IPS-18a (cell line): Measurements from ENCODE around the gene MYRF.

Experiments used
- H3K27ac ChIP-seq: one replicate; pipeline ENCODE4 v1.5.1; 2013; ENCODE audit warnings: low read length
- H3K27me3 ChIP-seq: one replicate; pipeline ENCODE4 v1.6.1; 2013; ENCODE audit warnings: mild to moderate bottlenecking, low read length; ENCODE audit not compliant: control insufficient read depth, insufficient read depth
- H3K36me3 ChIP-seq: one replicate; pipeline ENCODE4 v1.6.1; 2013; ENCODE audit warnings: low read depth, low read length; ENCODE audit not compliant: control insufficient read depth
- H3K4me1 ChIP-seq: one replicate; pipeline ENCODE4 v1.6.1; 2013; ENCODE audit warnings: low read depth, low read length; ENCODE audit not compliant: control insufficient read depth
- H3K4me3 ChIP-seq: one replicate; pipeline ENCODE4 v1.5.1; 2013; ENCODE audit warnings: low read length
- H3K9ac ChIP-seq: one replicate; pipeline ENCODE4 v1.6.1; 2013; ENCODE audit warnings: mild to moderate bottlenecking, low read length, moderate library complexity
- H3K9me3 ChIP-seq: one replicate; pipeline ENCODE4 v1.6.1; 2013; ENCODE audit warnings: low read depth, low read length; ENCODE audit not compliant: control insufficient read depth

The MYRF gene

DNA sequence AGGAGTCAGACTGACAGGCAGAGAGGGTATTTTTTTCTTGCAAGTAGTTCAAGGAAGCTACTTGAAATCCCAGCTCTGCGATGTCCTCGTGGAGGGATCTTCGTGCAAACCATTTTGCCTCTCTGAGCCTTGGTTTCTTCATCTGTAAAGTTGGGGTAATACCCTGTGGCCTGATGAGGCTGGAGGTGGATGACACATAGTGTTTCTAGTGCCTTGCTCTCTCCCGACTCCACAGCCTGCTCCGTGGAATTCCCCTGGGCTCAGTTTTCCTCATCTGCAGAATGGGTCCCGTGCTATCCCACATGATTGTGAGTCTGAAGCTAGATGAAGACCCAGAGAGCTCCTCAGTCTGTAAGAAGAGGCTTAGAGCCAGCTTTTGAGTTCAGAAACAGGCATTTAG, 39.6 kb upstream of the MYRF start:
- no peaks in the 10 kb centered on the region for H3K9me3 ChIP-seq
- no peaks in the 10 kb centered on the region for H3K27me3 ChIP-seq

GRCh38 chr11:61713464-61713863, 39.0 kb upstream of the MYRF start:
- Histone ChIP-seq H3K27ac (no peak overlapping the region), H3K4me1 (peaks cover 29% of the 10 kb centered on the region), H3K4me3 (no peak overlapping the region), H3K9me3 (no peaks in the 10 kb centered on the region), H3K9ac (no peak overlapping the region), H3K27me3 (no peaks in the 10 kb centered on the region), H3K36me3 (no peaks in the 10 kb centered on the region)

More for the DNA sequence above, 39.6 kb upstream of the MYRF start:
- H3K4me3 ChIP-seq, result no peak overlapping the region
- no peaks in the 10 kb centered on the region for H3K36me3 ChIP-seq
- peaks cover 25% of the 10 kb centered on the region for H3K4me1 ChIP-seq
- no peak overlapping the region for H3K27ac ChIP-seq
- H3K9ac ChIP-seq, result no peak overlapping the region

GRCh38 chr11:61713906-61714305, 38.5 kb upstream of the MYRF start:
- Histone ChIP-seq H3K9me3 (no peaks in the 10 kb centered on the region), H3K27ac (no peak overlapping the region), H3K36me3 (no peaks in the 10 kb centered on the region), H3K4me3 (no peak overlapping the region), H3K4me1 (peaks cover 30% of the 10 kb centered on the region), H3K9ac (no peak overlapping the region), H3K27me3 (no peaks in the 10 kb centered on the region)

- Histone ChIP-seq H3K27me3 (no peaks in the 10 kb centered on the region), H3K9ac (no peak overlapping the region), H3K27ac (no peak overlapping the region), H3K36me3 (no peaks in the 10 kb centered on the region), H3K9me3 (no peaks in the 10 kb centered on the region), H3K4me1 (peaks cover 34% of the 10 kb centered on the region), H3K4me3 (no peak overlapping the region)
Observed at GRCh38 chr11:61714316-61714715, 38.1 kb upstream of the MYRF start.

DNA sequence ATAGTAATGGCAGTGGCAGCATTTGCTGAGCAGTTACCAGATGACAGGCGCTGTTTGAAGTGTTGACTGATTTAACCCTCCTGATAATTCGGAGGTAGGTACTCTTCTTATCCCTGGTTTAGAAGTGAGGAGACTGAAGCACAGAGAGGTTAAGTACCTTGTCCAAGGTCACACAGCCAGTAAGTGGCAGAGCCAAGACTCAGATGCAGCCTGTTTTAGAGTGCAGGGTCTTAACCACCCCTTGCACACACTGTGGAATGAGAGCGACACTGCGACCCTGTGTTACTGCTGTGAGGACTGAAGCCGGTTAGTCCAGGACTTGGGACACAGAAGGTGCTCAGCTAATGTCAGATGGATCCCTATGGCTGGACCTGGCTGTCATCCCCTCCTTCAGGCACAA, 37.5 kb upstream of the MYRF start:
- Histone ChIP-seq H3K27ac (no peak overlapping the region), H3K36me3 (no peaks in the 10 kb centered on the region), H3K27me3 (no peaks in the 10 kb centered on the region), H3K4me1 (peaks cover 34% of the 10 kb centered on the region), H3K9ac (no peak overlapping the region), H3K9me3 (no peaks in the 10 kb centered on the region), H3K4me3 (no peak overlapping the region)

GRCh38 chr11:61715867-61716266, 36.6 kb upstream of the MYRF start:
- Histone ChIP-seq H3K4me3 (no peak overlapping the region), H3K27ac (no peak overlapping the region), H3K4me1 (peaks cover 29% of the 10 kb centered on the region), H3K9me3 (no peaks in the 10 kb centered on the region), H3K9ac (no peak overlapping the region), H3K36me3 (no peaks in the 10 kb centered on the region), H3K27me3 (no peaks in the 10 kb centered on the region)

- Histone ChIP-seq H3K27ac (no peak overlapping the region), H3K4me3 (no peak overlapping the region), H3K9ac (no peak overlapping the region), H3K36me3 (no peaks in the 10 kb centered on the region), H3K27me3 (no peaks in the 10 kb centered on the region), H3K4me1 (peaks cover 29% of the 10 kb centered on the region), H3K9me3 (no peaks in the 10 kb centered on the region)
Observed at GRCh38 chr11:61716478-61717285, 35.8 kb upstream of the MYRF start.

- Histone ChIP-seq H3K4me1 (peaks cover 29% of the 10 kb centered on the region), H3K9me3 (no peaks in the 10 kb centered on the region), H3K9ac (no peak overlapping the region), H3K36me3 (no peaks in the 10 kb centered on the region), H3K4me3 (no peak overlapping the region), H3K27ac (no peak overlapping the region), H3K27me3 (no peaks in the 10 kb centered on the region)
Observed at GRCh38 chr11:61717286-61718033, 35.0 kb upstream of the MYRF start.

DNA sequence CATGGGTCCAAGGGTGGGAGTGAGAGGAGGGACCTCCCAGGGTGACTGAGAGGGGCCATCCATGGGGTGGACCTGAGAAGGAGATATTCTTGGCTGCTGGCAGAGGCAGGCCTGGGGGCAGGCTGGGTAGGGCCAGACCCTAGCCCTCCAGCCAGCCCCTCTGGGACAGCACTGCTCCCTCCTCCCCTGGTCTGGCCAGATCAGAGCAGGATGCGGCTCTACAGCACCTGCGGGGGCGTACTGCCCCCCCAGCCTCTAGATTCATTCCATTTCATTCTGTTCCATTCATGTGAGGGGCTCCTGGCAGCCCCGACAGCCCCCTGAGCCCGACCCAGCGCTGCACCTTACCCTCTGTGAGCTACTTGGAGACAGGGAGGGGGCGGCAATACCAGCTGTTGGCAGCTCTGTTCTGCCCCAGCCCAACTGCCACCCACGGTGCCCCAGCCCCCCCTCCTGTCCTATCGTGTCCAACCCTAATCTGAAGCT, 34.3 kb upstream of the MYRF start:
- no peaks in the 10 kb centered on the region for H3K27me3 ChIP-seq
- no peak overlapping the region for H3K9ac ChIP-seq
- peaks cover 29% of the 10 kb centered on the region for H3K4me1 ChIP-seq
- peak overlapping the region; percentile 59 for H3K4me3 ChIP-seq
- H3K27ac ChIP-seq, result no peak overlapping the region
- H3K9me3 ChIP-seq, result no peaks in the 10 kb centered on the region
- H3K36me3 ChIP-seq, result no peaks in the 10 kb centered on the region

- H3K4me1 ChIP-seq, result peaks cover 29% of the 10 kb centered on the region
- no peaks in the 10 kb centered on the region for H3K9me3 ChIP-seq
- H3K36me3 ChIP-seq, result no peaks in the 10 kb centered on the region
- peak overlapping the region; percentile 47 for H3K9ac ChIP-seq
- H3K27me3 ChIP-seq, result no peaks in the 10 kb centered on the region
- H3K4me3 ChIP-seq, result peak overlapping the region; percentile 59
- H3K27ac ChIP-seq, result no peak overlapping the region
Observed at GRCh38 chr11:61718621-61719302, 33.7 kb upstream of the MYRF start.

DNA sequence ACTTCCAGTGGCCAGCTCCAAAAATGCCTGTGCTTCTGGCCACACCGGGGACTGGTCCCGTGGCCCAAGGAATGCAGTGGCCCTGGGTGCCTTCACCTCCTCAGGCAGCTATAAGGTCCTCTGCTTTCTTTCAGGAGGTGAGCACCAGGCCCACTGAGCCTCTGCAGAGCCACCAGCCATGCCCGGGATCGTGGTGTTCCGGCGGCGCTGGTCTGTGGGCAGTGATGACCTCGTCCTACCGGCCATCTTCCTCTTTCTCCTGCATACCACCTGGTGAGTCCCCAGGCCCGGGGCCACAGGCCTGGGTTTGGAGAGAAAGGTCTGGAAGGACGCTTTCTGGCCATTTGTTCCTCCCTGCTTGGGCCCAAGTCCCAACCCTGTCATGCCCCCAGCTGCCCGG, 32.5 kb upstream of the MYRF start:
- H3K9ac ChIP-seq, result no peak overlapping the region
- H3K4me1 ChIP-seq, result peaks cover 26% of the 10 kb centered on the region
- no peak overlapping the region for H3K4me3 ChIP-seq
- no peaks in the 10 kb centered on the region for H3K9me3 ChIP-seq
- no peak overlapping the region for H3K27ac ChIP-seq
- H3K27me3 ChIP-seq, result no peaks in the 10 kb centered on the region
- no peaks in the 10 kb centered on the region for H3K36me3 ChIP-seq
